ENCODE data around the gene AP1G2. TPM values are rescaled to one million over a fixed set of nuclear protein-coding genes. Genes with fewer than 3 reads are reported as not detected.

The AP1G2 gene
- total RNA-seq, 1 donor from 2014 or later: 32.6 TPM

DNA sequence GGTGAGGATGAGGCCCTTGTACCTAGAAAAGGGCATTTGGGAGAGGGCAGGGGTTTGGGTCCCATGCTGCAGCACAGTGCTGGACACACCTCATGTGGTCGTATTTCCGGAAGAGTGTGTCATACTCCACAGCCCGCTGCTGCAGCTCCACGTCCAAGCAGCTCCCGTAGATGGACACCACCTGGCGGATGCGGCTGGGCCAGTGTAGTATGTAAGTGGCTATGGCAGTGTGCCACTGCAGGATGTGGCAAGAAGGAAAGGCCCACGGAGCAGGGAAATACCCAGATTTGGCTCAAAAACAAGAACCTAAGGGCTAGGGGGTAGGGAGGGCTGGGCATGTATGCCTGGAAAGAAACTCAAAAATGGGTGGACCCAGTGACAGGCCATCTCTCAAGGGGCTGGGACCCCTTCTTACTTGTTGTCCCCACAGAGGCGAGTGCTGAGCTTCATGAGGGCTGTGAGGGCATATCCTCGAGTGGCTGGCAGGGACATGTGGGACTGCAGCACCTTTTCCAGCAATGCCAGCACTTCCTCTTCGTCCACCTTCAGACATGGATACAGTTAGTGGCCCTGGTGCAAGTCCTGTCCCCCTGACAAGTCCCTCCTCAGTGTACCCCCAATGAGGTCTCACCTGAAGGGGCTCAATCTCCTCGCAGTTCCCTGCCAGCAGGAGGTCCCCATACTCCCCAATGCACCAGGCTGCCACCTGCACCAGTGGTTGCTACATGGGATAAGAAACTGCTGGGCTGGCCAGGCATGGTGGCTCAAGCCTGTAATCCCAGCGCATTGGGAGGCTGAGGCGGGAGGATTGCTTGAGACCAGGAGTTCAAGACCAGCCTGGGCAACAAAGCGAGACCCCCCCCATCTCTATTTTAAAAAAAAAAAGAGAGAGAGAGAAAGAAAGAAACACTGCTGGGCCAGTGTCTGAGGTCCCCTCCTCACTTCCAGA is 5.4 kb downstream of the AP1G2 start:
- Mint-ChIP-seq H3K4me1 (ENCODE audit: unreplicated experiment) (peaks cover 17% of the 10 kb centered on the region), H3K4me3 (ENCODE audit: unreplicated experiment) (no peak overlapping the region), H3K36me3 (ENCODE audit: unreplicated experiment) (peaks cover 4% of the 10 kb centered on the region), H3K27ac (ENCODE audit: unreplicated experiment) (no peak overlapping the region), H3K27me3 (ENCODE audit: unreplicated experiment) (no peaks in the 10 kb centered on the region), H3K9me3 (ENCODE audit: unreplicated experiment) (no peaks in the 10 kb centered on the region)
- TF ChIP-seq, protein P1, sequence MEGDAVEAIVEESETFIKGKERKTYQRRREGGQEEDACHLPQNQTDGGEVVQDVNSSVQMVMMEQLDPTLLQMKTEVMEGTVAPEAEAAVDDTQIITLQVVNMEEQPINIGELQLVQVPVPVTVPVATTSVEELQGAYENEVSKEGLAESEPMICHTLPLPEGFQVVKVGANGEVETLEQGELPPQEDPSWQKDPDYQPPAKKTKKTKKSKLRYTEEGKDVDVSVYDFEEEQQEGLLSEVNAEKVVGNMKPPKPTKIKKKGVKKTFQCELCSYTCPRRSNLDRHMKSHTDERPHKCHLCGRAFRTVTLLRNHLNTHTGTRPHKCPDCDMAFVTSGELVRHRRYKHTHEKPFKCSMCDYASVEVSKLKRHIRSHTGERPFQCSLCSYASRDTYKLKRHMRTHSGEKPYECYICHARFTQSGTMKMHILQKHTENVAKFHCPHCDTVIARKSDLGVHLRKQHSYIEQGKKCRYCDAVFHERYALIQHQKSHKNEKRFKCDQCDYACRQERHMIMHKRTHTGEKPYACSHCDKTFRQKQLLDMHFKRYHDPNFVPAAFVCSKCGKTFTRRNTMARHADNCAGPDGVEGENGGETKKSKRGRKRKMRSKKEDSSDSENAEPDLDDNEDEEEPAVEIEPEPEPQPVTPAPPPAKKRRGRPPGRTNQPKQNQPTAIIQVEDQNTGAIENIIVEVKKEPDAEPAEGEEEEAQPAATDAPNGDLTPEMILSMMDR (IDR thresholded peaks at IDR 0.05): no peak
- no peak for DNase-seq (ENCODE audit: extremely low spot score, unreplicated experiment)

DNA sequence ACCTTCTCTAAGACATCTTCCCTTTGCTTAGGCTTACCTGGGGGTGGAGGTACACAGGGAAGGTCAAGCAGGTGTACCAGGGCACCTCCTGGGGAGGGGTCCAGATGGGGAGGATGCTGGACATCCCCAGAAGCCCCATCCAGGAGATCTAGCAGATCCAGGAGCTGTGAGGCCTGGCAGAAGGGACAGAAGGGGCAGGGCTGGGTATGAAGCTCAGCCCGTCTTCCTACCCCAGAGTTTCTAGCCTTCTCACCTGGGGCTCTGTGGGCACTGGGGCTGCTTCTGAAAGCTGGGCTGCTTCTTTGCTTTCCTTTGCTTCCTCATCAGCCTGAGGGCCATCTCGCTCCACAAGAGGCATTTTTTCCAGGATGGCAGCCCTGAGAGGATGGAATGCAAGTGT is 6.3 kb downstream of the AP1G2 start:
- Mint-ChIP-seq H3K27me3 (ENCODE audit: unreplicated experiment) (no peaks in the 10 kb centered on the region), H3K4me3 (ENCODE audit: unreplicated experiment) (no peak overlapping the region), H3K27ac (ENCODE audit: unreplicated experiment) (no peak overlapping the region), H3K9me3 (ENCODE audit: unreplicated experiment) (no peaks in the 10 kb centered on the region), H3K36me3 (ENCODE audit: unreplicated experiment) (peaks cover 4% of the 10 kb centered on the region), H3K4me1 (ENCODE audit: unreplicated experiment) (peaks cover 18% of the 10 kb centered on the region)
- TF ChIP-seq, protein P1 (IDR thresholded peaks at IDR 0.05): no peak
- no peak for DNase-seq (ENCODE audit: extremely low spot score, unreplicated experiment)

DNA sequence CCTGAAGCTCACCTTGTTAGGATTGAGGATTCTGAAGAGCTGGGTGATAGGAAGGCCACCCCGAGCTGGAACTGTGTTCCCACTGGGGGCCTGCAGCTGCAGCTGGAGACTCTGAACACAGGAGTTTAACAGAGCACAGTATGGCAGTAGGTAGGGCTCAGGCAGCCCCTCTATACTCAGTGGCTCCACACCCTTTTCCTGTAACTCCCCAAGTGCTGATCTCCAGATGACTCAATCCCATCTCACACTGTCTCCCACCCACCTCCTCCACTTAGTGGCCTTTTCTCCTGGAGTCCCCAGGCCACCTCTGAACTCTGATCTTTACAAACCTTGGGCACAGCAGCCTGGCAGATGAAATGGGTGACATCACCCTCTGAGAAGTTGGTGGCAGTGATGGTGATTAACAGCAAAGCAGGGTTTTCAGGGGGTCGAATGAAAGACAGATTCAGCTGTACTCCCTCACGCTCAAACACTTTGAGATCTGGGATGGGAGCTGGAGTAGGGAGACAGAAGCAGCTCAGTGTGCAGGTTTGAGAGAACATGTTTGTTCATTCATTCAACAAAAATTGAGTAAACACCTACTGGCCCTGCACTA is 7.6 kb downstream of the AP1G2 start:
- no peak for DNase-seq (ENCODE audit: extremely low spot score, unreplicated experiment)
- no peak overlapping the region for H3K4me3 Mint-ChIP-seq (ENCODE audit: unreplicated experiment)
- peaks cover 24% of the 10 kb centered on the region for H3K4me1 Mint-ChIP-seq (ENCODE audit: unreplicated experiment)
- TF ChIP-seq, protein P1 (IDR thresholded peaks at IDR 0.05): no peak
- H3K27ac Mint-ChIP-seq (ENCODE audit: unreplicated experiment): no peak overlapping the region
- H3K27me3 Mint-ChIP-seq (ENCODE audit: unreplicated experiment): no peaks in the 10 kb centered on the region
- peaks cover 4% of the 10 kb centered on the region for H3K36me3 Mint-ChIP-seq (ENCODE audit: unreplicated experiment)
- H3K9me3 Mint-ChIP-seq (ENCODE audit: unreplicated experiment): no peaks in the 10 kb centered on the region

DNA sequence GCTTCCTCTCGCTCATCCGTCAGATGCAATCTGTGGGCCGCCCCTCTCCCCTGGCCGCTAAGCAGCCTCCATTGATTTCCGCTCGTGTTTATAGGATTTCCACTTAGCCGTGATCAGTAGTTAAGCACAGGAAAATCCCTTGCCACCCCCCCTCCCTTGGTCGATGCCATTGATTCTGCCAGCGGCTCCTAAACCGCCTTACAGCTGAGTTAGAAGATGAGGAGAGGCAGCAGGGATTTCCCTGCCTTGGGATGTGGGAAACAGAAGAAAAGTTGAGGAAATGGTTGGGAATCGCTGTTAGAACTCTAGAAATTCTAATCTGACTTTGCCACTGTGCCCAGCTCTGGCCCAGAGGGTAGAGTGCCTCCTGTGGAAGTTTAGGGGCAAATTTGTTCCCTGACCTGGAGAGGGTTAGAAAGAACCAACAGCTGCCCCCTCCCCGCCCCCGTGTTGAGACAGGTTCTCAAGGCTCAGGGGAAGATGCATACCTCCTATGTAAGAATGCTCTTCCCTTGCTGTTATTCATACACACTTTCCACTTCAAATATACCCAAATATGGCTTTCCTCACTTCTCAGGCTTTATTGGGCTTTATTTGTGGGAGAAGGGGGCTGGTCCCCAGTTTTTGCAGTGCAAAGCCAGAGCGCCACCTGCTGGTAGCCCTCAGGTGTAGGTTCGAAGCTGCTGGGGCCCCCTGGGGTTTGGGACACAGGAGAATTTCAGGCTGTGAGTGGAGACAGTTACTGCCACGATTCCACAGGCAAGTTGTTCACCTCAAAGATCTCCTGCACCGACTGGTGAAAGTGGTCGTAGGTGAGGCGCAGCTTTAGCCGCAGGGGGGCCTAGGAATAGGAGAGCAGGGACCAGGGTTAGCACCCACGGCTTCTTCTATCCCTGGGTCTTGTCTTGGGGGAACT is 8.3 kb downstream of the AP1G2 start:
- no peak overlapping the region for H3K4me3 Mint-ChIP-seq (ENCODE audit: unreplicated experiment)
- no peak for DNase-seq (ENCODE audit: extremely low spot score, unreplicated experiment)
- H3K36me3 Mint-ChIP-seq (ENCODE audit: unreplicated experiment): peaks cover 4% of the 10 kb centered on the region
- no peak overlapping the region for H3K27ac Mint-ChIP-seq (ENCODE audit: unreplicated experiment)
- TF ChIP-seq, protein P1 (IDR thresholded peaks at IDR 0.05): peak; percentile 90
- H3K4me1 Mint-ChIP-seq (ENCODE audit: unreplicated experiment): peaks cover 24% of the 10 kb centered on the region
- H3K9me3 Mint-ChIP-seq (ENCODE audit: unreplicated experiment): no peaks in the 10 kb centered on the region
- no peaks in the 10 kb centered on the region for H3K27me3 Mint-ChIP-seq (ENCODE audit: unreplicated experiment)
